Measurements from ENCODE around the gene CAP2. TPM values are rescaled to one million over a fixed set of nuclear protein-coding genes. Genes with fewer than 3 reads are reported as not detected.
A peak's percentile ranks its signal among the peaks of the same experiment; 100 is the strongest.
"Not testable (repeated sequence)": the region's sequence is repeated elsewhere in the genome, so short reads cannot be mapped to it uniquely, and the experiment has no call there.

The CAP2 gene
- total RNA-seq, 2 donors from 2014 or later, result not detected

DNA sequence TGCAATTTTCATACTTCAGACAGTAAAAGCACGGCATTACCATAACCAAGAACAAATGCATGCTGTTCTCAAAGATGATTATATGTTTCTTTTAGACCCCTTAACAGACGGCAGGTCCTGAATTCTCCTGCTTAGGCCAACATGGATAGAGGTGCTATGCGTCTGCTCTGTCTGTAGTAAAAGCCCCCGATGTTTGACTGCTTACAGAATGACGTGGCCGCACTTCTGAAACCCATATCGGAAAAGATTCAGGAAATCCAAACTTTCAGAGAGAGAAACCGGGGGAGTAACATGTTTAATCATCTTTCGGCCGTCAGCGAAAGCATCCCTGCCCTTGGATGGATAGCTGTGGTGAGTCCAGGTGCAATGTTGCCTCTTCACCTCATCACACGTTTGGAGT, 113.6 kb downstream of the CAP2 start:
- ATAC-seq (replicated peaks in 1 of 2) (no peak), DNase-seq (no peak)
- no peak overlapping the region for H3K27ac Mint-ChIP-seq
- H3K9me3 Mint-ChIP-seq, result no peaks in the 10 kb centered on the region
- no peaks in the 10 kb centered on the region for H3K4me1 Mint-ChIP-seq (ENCODE audit: low read depth)
- H3K27me3 Mint-ChIP-seq (ENCODE audit: low read depth), result peaks cover 17% of the 10 kb centered on the region
- H3K4me3 Mint-ChIP-seq, result no peak overlapping the region
- H3K36me3 Mint-ChIP-seq (ENCODE audit: insufficient read depth in 2 of 2), result no peaks in the 10 kb centered on the region

DNA sequence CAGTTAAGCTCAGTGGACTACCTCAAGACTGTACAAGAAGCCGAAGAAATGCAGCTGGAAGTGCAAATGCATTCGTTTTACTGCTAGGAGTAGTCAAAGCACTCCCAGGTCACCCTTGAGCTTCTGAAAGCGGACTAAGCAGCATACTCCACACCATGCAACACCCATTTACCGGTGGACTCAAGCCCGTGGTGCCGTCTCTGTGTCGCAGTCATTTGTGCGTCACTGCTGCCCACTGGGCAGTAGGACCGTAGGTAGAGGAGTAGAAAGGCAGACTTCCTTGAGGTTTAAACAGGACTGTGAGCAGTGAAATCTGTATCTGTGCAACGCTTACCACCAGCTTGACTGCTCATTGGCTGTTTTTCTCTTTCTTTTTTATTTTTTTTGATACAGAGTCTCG, 117.7 kb downstream of the CAP2 start:
- Mint-ChIP-seq H3K27ac (no peak overlapping the region), H3K27me3 (ENCODE audit: low read depth) (peaks cover 17% of the 10 kb centered on the region), H3K36me3 (ENCODE audit: insufficient read depth in 2 of 2) (no peaks in the 10 kb centered on the region), H3K4me3 (no peak overlapping the region), H3K9me3 (no peaks in the 10 kb centered on the region), H3K4me1 (ENCODE audit: low read depth) (no peaks in the 10 kb centered on the region)
- DNase-seq (no peak), ATAC-seq (replicated peaks in 1 of 2) (no peak)

DNA sequence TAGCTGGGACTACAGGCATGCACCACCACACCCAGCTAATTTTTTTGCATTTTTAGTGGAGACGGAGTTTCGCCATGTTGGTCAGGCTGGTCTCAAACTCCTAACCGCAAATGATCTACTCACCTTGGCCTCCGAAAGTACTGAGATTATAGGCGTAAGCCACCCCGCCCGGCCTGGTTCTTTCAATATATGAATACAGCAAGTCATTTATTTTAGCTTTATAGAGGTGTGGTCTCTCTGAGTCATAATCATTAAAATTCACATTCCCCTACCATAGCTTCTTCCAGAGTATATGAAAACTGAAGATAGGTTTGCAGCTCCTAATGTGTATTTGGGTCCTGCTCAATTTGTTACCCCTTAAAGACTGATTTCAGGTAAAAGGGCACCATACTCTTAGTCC, 118.2 kb downstream of the CAP2 start:
- no peak for DNase-seq
- no peak for ATAC-seq (replicated peaks in 1 of 2)
- H3K9me3 Mint-ChIP-seq, result no peaks in the 10 kb centered on the region
- H3K36me3 Mint-ChIP-seq (ENCODE audit: insufficient read depth in 2 of 2), result no peaks in the 10 kb centered on the region
- H3K27me3 Mint-ChIP-seq (ENCODE audit: low read depth), result peaks cover 16% of the 10 kb centered on the region
- H3K27ac Mint-ChIP-seq, result no peak overlapping the region
- H3K4me1 Mint-ChIP-seq (ENCODE audit: low read depth), result no peaks in the 10 kb centered on the region
- no peak overlapping the region for H3K4me3 Mint-ChIP-seq

DNA sequence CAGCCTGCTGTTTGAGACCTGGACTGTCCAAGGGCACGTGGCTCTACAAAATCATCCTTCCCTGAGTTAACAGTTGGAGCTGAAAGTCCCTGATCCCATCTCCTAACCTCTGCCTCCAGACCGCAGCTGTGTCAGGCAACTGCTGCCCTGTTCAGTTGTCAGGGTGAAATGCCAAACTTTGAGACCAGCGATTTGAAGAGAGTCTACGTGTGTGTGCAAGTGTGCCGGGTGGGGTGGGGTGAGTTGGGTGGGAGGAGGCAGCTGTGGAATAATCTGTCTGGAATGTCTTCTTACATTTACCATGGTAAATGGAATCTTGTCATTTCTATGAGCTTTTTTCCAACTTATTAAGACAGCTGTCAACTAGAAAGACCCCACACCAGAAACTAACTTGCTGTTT, 125.7 kb downstream of the CAP2 start:
- Mint-ChIP-seq H3K4me1 (ENCODE audit: low read depth) (no peaks in the 10 kb centered on the region), H3K36me3 (ENCODE audit: insufficient read depth in 2 of 2) (no peaks in the 10 kb centered on the region), H3K27me3 (ENCODE audit: low read depth) (peaks cover 14% of the 10 kb centered on the region), H3K27ac (no peak overlapping the region), H3K9me3 (no peaks in the 10 kb centered on the region), H3K4me3 (no peak overlapping the region)
- DNase-seq (no peak), ATAC-seq (replicated peaks in 1 of 2) (no peak)

- Mint-ChIP-seq H3K4me1 (ENCODE audit: low read depth) (no peaks in the 10 kb centered on the region), H3K27me3 (ENCODE audit: low read depth) (peaks cover 20% of the 10 kb centered on the region), H3K27ac (no peak overlapping the region), H3K4me3 (no peak overlapping the region), H3K9me3 (no peaks in the 10 kb centered on the region), H3K36me3 (ENCODE audit: insufficient read depth in 2 of 2) (no peaks in the 10 kb centered on the region)
- DNase-seq, result no peak
- ATAC-seq (replicated peaks in 1 of 2), result no peak
These were observed 132.2 kb downstream of the CAP2 start for GRCh38 chr6:17525637-17526036.

GRCh38 chr6:17527076-17527475, 133.7 kb downstream of the CAP2 start:
- no peaks in the 10 kb centered on the region for H3K4me1 Mint-ChIP-seq (ENCODE audit: low read depth)
- ATAC-seq (replicated peaks in 1 of 2) (no peak), DNase-seq (no peak)
- H3K27ac Mint-ChIP-seq, result no peak overlapping the region
- H3K9me3 Mint-ChIP-seq, result no peaks in the 10 kb centered on the region
- no peak overlapping the region for H3K4me3 Mint-ChIP-seq
- H3K27me3 Mint-ChIP-seq (ENCODE audit: low read depth), result peaks cover 32% of the 10 kb centered on the region
- no peaks in the 10 kb centered on the region for H3K36me3 Mint-ChIP-seq (ENCODE audit: insufficient read depth in 2 of 2)

GRCh38 chr6:17530321-17530835, 137.0 kb downstream of the CAP2 start:
- Mint-ChIP-seq H3K4me1 (ENCODE audit: low read depth) (no peaks in the 10 kb centered on the region), H3K27ac (no peak overlapping the region), H3K27me3 (ENCODE audit: low read depth) (peaks cover 32% of the 10 kb centered on the region), H3K9me3 (no peaks in the 10 kb centered on the region), H3K4me3 (no peak overlapping the region), H3K36me3 (ENCODE audit: insufficient read depth in 2 of 2) (no peaks in the 10 kb centered on the region)
- DNase-seq (no peak), ATAC-seq (replicated peaks in 1 of 2) (no peak)

DNA sequence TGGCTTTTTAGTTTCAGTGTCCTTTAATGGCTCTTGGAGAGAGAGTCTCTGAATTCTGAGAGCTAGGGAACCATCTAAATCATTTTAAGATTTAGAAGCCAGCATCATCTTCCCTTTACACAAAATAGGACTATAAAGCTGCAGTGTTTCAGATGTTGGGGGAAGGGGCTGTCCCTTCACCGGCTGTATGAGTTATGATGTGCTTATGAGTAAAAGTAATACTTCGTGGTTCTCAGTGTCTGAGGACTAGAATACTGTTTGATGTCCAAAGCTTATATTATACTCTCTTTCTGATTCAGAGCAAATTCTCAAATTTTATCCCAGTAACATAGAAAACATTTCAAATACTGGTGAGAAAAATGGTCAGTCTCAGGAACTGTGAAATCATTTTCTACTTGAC, 143.2 kb downstream of the CAP2 start:
- Mint-ChIP-seq H3K36me3 (ENCODE audit: insufficient read depth in 2 of 2) (no peaks in the 10 kb centered on the region), H3K4me3 (no peak overlapping the region), H3K4me1 (ENCODE audit: low read depth) (peaks cover 12% of the 10 kb centered on the region), H3K9me3 (no peaks in the 10 kb centered on the region), H3K27ac (no peak overlapping the region), H3K27me3 (ENCODE audit: low read depth) (peaks cover 52% of the 10 kb centered on the region)
- peak; percentile 99 for ATAC-seq (replicated peaks in 1 of 2)
- DNase-seq, result peak; percentile 26 to 43

- no peak for DNase-seq
- no peak for ATAC-seq (replicated peaks in 1 of 2)
- H3K27me3 Mint-ChIP-seq (ENCODE audit: low read depth), result peaks cover 29% of the 10 kb centered on the region
- H3K4me3 Mint-ChIP-seq, result no peak overlapping the region
- no peaks in the 10 kb centered on the region for H3K9me3 Mint-ChIP-seq
- H3K4me1 Mint-ChIP-seq (ENCODE audit: low read depth), result no peaks in the 10 kb centered on the region
- no peak overlapping the region for H3K27ac Mint-ChIP-seq
- H3K36me3 Mint-ChIP-seq (ENCODE audit: insufficient read depth in 2 of 2), result no peaks in the 10 kb centered on the region
These were observed 148.8 kb downstream of the CAP2 start for GRCh38 chr6:17542243-17542642.

- not testable (repeated sequence) for H3K4me1 Mint-ChIP-seq (ENCODE audit: low read depth); ATAC-seq (replicated peaks in 1 of 2); DNase-seq; H3K36me3 Mint-ChIP-seq (ENCODE audit: insufficient read depth in 2 of 2); H3K9me3 Mint-ChIP-seq; H3K4me3 Mint-ChIP-seq; H3K27ac Mint-ChIP-seq
- peaks cover 14% of the 10 kb centered on the region for H3K27me3 Mint-ChIP-seq (ENCODE audit: low read depth)
These were observed 152.3 kb downstream of the CAP2 start for GRCh38 chr6:17545681-17546080.

- Mint-ChIP-seq H3K36me3 (ENCODE audit: insufficient read depth in 2 of 2) (no peaks in the 10 kb centered on the region), H3K4me3 (no peak overlapping the region), H3K9me3 (no peaks in the 10 kb centered on the region), H3K27me3 (ENCODE audit: low read depth) (peaks cover 22% of the 10 kb centered on the region), H3K27ac (no peak overlapping the region), H3K4me1 (ENCODE audit: low read depth) (no peaks in the 10 kb centered on the region)
- DNase-seq (no peak), ATAC-seq (replicated peaks in 1 of 2) (no peak)
These were observed 158.1 kb downstream of the CAP2 start for GRCh38 chr6:17551383-17551958.

GRCh38 chr6:17552861-17553260, 159.5 kb downstream of the CAP2 start:
- no peak for DNase-seq
- H3K27ac Mint-ChIP-seq, result no peak overlapping the region
- H3K27me3 Mint-ChIP-seq (ENCODE audit: low read depth), result peaks cover 15% of the 10 kb centered on the region
- H3K4me1 Mint-ChIP-seq (ENCODE audit: low read depth), result no peaks in the 10 kb centered on the region
- no peak overlapping the region for H3K4me3 Mint-ChIP-seq
- H3K9me3 Mint-ChIP-seq, result no peaks in the 10 kb centered on the region
- no peak for ATAC-seq (replicated peaks in 1 of 2)
- no peaks in the 10 kb centered on the region for H3K36me3 Mint-ChIP-seq (ENCODE audit: insufficient read depth in 2 of 2)

- Mint-ChIP-seq H3K27me3 (ENCODE audit: low read depth) (peaks cover 13% of the 10 kb centered on the region), H3K4me1 (ENCODE audit: low read depth) (no peaks in the 10 kb centered on the region), H3K9me3 (peaks cover 3 to 5% of the 10 kb centered on the region in 2 donors), H3K36me3 (ENCODE audit: insufficient read depth in 2 of 2) (no peaks in the 10 kb centered on the region), H3K4me3 (no peak overlapping the region), H3K27ac (no peak overlapping the region)
- no peak for DNase-seq
- ATAC-seq (replicated peaks in 1 of 2), result no peak
These were observed 162.6 kb downstream of the CAP2 start for GRCh38 chr6:17556014-17556413.

GRCh38 chr6:17562636-17563035, 169.2 kb downstream of the CAP2 start:
- Mint-ChIP-seq H3K36me3 (ENCODE audit: insufficient read depth in 2 of 2) (peaks cover 3 to 9% of the 10 kb centered on the region in 2 donors), H3K27ac (no peak overlapping the region), H3K9me3 (peaks cover 6 to 10% of the 10 kb centered on the region in 2 donors), H3K27me3 (ENCODE audit: low read depth) (no peaks in the 10 kb centered on the region), H3K4me1 (ENCODE audit: low read depth) (no peaks in the 10 kb centered on the region), H3K4me3 (no peak overlapping the region)
- ATAC-seq (replicated peaks in 1 of 2) (no peak), DNase-seq (no peak)
